ENCODE data around the gene ATP7B.
"Not testable (repeated sequence)": the region's sequence is repeated elsewhere in the genome, so short reads cannot be mapped to it uniquely, and the experiment has no call there.

ATP7B gene

DNA sequence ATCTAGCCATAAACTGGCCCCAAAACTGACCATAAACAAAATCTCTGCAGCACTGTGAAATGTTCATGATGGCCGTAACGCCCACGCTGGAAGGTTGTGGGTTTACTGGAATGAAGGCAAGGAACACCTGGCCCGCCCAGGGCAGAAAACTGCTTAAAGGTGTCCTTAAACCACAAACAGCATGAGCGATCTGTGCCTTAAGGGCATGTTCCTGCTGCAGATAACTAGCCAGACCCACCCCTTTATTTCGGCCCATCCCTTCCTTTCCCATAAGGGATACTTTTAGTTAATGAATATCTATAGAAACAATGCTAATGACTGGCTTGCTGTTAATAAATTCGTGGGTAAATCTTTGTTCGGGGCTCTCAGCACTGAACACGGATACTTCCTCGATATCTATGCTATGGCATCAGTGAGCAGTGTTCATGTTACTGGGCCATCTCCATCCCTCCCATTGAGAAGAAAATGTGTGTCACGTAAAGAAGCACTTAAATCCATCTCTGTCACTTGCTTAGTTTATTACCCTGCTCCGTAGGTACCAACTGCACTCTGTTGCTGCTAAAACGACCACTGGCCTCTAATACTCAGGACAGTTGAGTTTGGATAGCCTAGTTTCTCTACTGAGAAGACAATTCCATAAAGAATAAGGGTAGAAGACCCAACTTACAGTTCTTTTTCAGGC, 5.3 kb downstream of the ATP7B start:
- DNase-seq, result no peak

DNA sequence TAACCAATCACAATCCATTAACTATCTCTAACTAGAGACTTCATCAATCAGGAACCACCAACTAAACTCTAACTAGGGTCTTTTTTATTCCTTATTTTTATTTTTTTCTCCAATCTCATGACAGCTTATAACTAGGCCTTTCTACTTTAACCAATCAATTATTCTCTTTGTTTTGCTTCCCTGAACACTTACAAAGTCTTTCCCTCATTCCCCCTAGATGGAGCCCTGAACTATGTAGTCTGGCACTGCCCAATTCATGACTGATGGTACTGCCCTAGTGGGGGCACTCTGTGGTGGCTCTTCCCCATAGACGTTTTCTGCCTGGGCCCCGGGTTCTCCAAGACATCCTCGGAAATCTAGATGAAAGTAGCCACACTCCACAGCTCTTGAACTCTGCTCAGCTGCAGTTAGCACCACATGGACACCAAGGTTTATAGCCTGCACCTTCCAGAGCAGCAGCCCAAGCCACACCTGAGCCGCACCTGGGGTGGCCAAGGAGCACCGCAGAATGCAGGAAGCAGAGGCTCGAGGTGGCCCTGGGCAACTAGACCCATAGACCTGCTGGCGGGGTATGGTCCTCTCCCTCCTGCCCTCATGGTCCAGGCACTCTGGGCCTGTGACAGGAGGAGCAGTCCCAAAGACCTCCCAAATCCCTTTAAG, 6.6 kb downstream of the ATP7B start:
- DNase-seq, result no peak

- no peak for DNase-seq
Measured at GRCh38 chr13:52003541-52003940, 7.7 kb downstream of the ATP7B start.

GRCh38 chr13:52002361-52002760, 8.9 kb downstream of the ATP7B start:
- DNase-seq, result no peak

GRCh38 chr13:52001120-52001731, 10.0 kb downstream of the ATP7B start:
- DNase-seq, result no peak

- no peak for DNase-seq
Measured at GRCh38 chr13:51999921-52000320, 11.3 kb downstream of the ATP7B start.

DNA sequence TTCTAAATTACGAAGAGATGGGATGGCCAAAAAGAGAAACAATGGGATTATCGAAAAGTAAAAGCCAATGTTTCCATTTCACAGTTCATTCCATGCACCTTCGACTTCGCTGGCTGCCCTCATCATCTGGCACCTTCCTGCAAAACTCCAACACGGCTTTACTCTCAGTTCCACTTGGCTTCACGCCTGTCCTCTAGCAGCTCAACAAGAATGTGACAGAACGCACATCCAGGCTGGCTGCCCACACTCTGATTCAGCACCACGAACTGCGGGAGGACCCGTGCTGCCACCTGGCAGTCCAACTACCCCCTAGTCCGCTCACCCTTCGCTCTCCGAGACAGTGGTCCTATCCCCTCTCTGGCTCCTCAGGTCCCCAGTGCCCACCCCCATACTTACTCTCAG, 11.7 kb downstream of the ATP7B start:
- DNase-seq, result no peak

DNA sequence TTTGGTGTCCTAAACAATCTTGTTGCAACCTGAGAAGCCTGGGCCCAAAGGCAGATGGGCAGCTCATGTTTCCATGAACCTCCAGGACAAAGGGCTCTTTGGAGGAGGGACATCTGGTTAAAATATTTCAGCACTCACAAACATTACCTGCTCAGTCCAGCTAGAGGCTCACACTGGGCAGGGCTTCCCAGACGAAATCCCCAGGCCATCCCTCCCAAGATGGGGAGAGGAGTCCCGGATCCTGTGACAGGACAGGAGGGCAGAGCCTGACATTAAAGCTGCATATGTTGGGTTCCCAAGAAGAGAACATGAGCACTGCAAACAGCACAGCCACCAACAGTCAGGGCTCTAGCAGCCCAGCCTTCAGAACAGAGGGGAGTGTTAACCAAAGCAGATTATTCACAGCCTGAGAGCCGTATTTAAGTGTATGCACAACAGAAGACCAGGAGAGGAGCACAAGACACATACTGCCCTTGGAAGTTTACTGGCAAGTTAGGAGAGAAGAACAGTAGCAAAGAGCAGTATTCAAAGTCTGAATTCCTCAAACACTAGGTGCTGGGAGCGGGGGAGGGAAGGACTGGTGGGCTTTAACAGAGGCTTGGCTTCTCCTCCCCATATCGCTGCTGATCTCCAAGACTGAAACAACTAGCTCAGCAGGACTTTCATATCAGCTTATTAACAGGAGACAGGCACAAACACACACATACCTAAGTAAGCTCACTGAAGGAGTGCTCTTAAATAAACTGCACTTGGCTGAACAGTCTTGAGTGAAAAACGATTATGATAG, 12.3 kb downstream of the ATP7B start:
- no peak for DNase-seq

DNA sequence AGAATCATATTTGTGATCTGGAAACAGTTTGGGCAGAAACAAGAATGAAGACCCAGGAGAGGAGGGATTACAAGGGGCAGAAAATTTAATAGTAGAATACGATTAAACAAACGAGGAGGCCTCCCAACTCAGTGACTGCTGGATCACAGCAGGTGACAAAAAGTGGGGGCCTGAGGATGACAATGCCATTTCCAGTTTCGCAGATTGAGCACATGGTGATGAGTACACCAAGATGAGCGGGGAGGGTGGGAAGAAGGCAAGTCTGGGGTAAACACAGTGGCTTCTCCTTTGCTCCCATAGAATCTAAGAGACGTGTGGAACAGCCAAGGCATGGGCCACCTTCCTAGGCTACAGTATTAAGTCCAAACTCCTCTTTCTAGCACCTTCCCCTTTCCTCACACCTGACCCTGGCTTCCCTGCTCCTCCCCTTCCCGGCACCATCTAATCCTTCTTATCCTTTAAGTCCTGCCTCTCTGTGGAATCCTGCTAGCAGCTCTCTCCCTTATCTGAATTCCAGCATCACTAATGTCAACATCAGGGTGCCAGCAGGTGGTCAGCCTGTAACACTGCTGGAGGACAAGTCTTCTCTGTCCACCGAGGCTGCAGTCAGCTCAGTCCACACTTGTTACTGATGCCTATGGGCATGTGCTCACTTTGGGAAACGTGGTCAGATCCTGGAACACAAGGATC, 13.5 kb downstream of the ATP7B start:
- DNase-seq, result no peak

GRCh38 chr13:51997186-51997585, 14.1 kb downstream of the ATP7B start:
- no peak for DNase-seq

- no peak for DNase-seq
Measured at GRCh38 chr13:51996641-51997040, 14.6 kb downstream of the ATP7B start.

DNA sequence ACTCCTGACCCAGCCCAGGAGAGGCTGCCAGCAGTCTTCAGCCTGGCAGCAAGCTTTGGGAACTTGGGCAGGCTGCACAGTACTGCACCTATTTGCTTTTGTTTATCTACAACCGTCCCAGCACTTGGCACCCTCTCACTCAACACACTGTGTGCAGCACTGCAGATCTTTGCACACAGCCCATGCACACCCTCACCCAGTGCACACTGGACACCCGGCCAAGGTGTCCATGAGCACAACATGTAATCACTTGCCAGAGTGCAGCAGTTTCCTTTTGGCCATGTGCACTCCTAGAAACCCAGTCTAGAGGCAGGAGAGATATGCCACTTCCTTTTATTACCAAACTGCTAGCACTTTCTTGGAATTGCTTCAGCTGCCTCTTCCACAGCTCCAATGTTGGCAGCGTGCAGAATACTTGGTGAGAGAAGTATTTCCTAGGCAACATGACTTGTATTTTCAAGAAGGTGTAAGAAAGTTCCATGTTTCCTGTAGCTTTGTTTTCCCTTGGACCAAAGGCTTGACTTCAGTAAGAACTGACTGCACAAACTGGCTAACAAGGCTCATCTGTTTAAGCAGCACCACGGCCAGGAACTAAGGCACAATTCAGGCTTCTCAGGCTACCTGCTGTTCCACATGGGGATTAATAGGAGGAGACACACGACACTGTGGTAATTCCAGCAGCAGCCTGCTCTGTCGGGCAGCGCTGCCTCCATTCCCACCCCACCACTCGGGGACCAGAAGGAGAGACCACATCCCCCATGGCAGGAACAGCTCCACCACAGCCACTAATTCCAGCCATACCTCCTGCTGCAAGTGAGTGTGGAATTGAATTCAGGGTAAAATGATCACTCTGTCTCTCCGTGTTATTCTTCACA, 15.3 kb downstream of the ATP7B start:
- no peak for DNase-seq

GRCh38 chr13:51993713-51994112, 17.5 kb downstream of the ATP7B start:
- no peak for DNase-seq

GRCh38 chr13:51988988-51989618, 22.1 kb downstream of the ATP7B start:
- no peak for DNase-seq

DNA sequence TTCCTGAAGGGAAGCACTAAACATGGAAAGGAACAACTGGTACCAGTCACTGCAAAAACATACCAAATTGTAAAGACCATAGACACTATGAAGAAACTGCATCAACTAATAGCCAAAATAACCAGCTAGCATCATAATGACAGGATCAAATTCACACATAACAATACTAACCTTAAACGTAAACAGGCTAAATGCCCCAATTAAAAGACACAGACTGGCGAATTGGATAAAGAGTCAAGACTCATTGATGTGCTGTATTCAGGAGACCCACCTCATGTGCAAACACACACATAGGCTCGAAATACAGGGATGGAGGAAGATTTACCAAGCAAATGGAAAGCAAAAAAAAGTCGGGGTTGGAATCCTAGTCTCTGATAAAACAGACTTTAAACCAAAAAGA, 26.3 kb downstream of the ATP7B start:
- not testable (repeated sequence) for DNase-seq

GRCh38 chr13:51983292-51983691, 28.0 kb downstream of the ATP7B start:
- not testable (repeated sequence) for DNase-seq

- DNase-seq, result no peak
Measured at GRCh38 chr13:51981355-51981754, 29.9 kb downstream of the ATP7B start.

DNA sequence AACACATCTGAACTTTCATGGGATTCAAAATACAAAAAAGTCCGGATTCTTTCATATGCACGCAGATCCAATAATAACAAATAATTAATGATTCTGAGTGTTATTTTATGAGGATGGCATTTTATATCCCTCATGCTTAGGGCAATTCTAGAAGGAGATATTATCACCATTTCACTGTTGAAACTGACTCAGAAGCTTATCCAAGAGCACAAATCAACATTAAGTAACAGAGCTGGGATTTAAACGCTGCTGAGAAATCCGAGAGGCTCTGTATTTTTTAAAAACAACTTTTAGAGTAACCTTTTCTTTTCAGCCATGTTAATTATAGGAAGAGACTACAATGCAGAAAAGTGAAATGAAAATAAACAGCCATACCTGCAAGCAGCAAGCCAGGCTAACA, 30.3 kb downstream of the ATP7B start:
- DNase-seq, result no peak

DNA sequence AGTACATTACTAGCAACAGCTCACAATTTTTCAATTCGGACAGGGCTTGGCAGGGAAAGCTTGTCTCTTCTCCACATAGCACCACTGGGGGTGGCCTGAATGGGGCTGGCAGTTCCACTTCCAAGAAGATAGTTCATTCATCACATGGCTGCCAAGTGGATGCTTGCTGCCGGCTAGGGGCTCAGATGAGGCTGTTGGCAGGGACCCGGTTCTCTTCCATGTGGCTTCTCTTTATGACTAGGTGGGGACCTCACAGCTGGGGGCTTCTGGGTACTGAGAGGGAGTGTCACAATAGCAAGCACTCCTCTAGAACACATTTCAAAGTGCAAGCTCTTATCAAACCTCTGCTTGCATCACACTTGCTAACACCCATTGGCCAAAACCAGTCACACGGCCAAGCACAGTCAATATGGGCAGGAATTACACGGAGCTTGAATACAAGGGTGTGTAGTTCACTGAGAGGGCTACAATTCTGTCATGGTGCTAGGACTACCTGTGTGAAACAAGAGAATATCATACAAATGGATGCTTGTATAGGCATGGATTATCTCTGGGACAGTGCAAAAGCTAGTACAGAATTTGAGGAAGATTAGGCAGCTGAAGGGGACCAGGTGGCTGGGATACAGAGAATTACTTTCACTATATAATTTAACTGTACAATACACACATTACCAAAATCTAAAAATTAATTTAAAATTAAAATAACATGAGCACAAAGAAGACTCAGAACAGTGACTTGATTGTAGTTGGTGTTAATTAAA, 32.3 kb downstream of the ATP7B start:
- no peak for DNase-seq

GRCh38 chr13:51977625-51978024, 33.6 kb downstream of the ATP7B start:
- no peak for DNase-seq

GRCh38 chr13:51976890-51977289, 34.4 kb downstream of the ATP7B start:
- no peak for DNase-seq

All from T-helper 9 cell (primary cell).